HEK293 (cell line): ENCODE data around the gene TPBGL.

Experiments used
- CTCF ChIA-PET: fragments of 350-600 bp; formaldehyde crosslinking; extraction: SDS; loops from one replicate; lab custom pipeline; 2021; ENCODE audit warnings: antibody characterized with exemption; lab: Yijun Ruan, JAX
- POLR2A ChIA-PET: fragments of 300-600 bp; formaldehyde crosslinking; extraction: SDS; loops from one replicate; lab custom pipeline; 2020; ENCODE audit warnings: antibody characterized with exemption, inconsistent platforms; lab: Yijun Ruan, JAX
- H3K27ac ChIP-seq: fragments of 200-500 bp; sonication (Bioruptor generic); 2 replicates; pipeline ENCODE4 v1.5.1; 2014; ENCODE audit warnings: low read depth, low read length, control low read depth, inconsistent platforms; ENCODE audit errors: extremely low read depth
- H3K36me3 ChIP-seq, 2 experiments: fragments of 200-500 bp in 1 of 2; sonication (Bioruptor generic) in 1 of 2; 1 replicate in 1 of 2; 2 replicates in 1 of 2; pipeline ENCODE4 v1.5.1; 2014 to 2017; ENCODE audit warnings: inconsistent platforms in 2 of 2, low read length in 2 of 2; ENCODE audit not compliant: control insufficient read depth in 2 of 2, insufficient read depth in 1 of 2
- H3K4me1 ChIP-seq: fragments of 200-500 bp; sonication (Bioruptor generic); 2 replicates; pipeline ENCODE4 v1.5.1; 2014; ENCODE audit warnings: mild to moderate bottlenecking, low read length, inconsistent platforms; ENCODE audit not compliant: control insufficient read depth, insufficient read depth
- H3K4me3 ChIP-seq: 2 replicates; pipeline ENCODE4 v1.5.1; 2011; ENCODE audit warnings: low read depth, mild to moderate bottlenecking, control low read depth, low read length, moderate library complexity
- H3K9me3 ChIP-seq: fragments of 200-500 bp; sonication (Bioruptor generic); 2 replicates; pipeline ENCODE4 v1.5.1; 2014; ENCODE audit warnings: low read depth, low read length, inconsistent platforms; ENCODE audit not compliant: control insufficient read depth, insufficient read depth
- KLF7 ChIP-seq: fragments of 450-650 bp; formaldehyde crosslinking; IDR thresholded peaks from 2 replicates; pipeline ENCODE4 v1.5.1; 2016; ENCODE audit warnings: missing biosample characterization, missing genetic modification characterization, borderline replicate concordance
- MZF1 ChIP-seq: fragments of 450-650 bp; formaldehyde crosslinking; IDR thresholded peaks from 2 replicates; pipeline ENCODE4 v1.5.1; 2017; ENCODE audit warnings: missing biosample characterization, missing genetic modification characterization, borderline replicate concordance
- OSR2 ChIP-seq: fragments of 450-650 bp; formaldehyde crosslinking; IDR thresholded peaks from 2 replicates; pipeline ENCODE4 v1.5.1; 2016; ENCODE audit warnings: missing biosample characterization, missing genetic modification characterization
- SP2 ChIP-seq: fragments of 450-650 bp; formaldehyde crosslinking; IDR thresholded peaks from 2 replicates; pipeline ENCODE4 v1.5.1; 2016; ENCODE audit warnings: missing biosample characterization, missing genetic modification characterization
- SP7 ChIP-seq: fragments of 450-650 bp; formaldehyde crosslinking; IDR thresholded peaks from 2 replicates; pipeline ENCODE4 v1.5.1; 2016; ENCODE audit warnings: missing biosample characterization, missing genetic modification characterization
- TCF7L2 ChIP-seq: IDR thresholded peaks from 2 replicates; pipeline ENCODE4 v1.6.1; 2011; ENCODE audit warnings: low read depth, mild to moderate bottlenecking, inconsistent platforms, low read length, moderate library complexity, borderline replicate concordance
- ZNF114 ChIP-seq: fragments of 450-650 bp; formaldehyde crosslinking; IDR thresholded peaks from 2 replicates; pipeline ENCODE4 v1.5.0; 2017; ENCODE audit warnings: missing biosample characterization, missing genetic modification characterization
- ZNF138 ChIP-seq: fragments of 450-650 bp; formaldehyde crosslinking; IDR thresholded peaks from 2 replicates; pipeline ENCODE4 v1.5.1; 2016; ENCODE audit warnings: missing biosample characterization, missing genetic modification characterization, borderline replicate concordance
- ZNF146 ChIP-seq: fragments of 450-650 bp; formaldehyde crosslinking; IDR thresholded peaks from 2 replicates; pipeline ENCODE4 v1.5.1; 2016; ENCODE audit warnings: missing biosample characterization, missing genetic modification characterization
- ZNF214 ChIP-seq: fragments of 450-650 bp; formaldehyde crosslinking; IDR thresholded peaks from 2 replicates; pipeline ENCODE4 v1.5.1; 2017; ENCODE audit warnings: missing biosample characterization, mild to moderate bottlenecking, missing genetic modification characterization, borderline replicate concordance
- ZNF274 ChIP-seq, 2 experiments: fragments of 200-500 bp in 1 of 2; fragments of 450-650 bp in 1 of 2; sonication (Bioruptor generic) in 1 of 2; formaldehyde crosslinking in 1 of 2; IDR thresholded peaks; 2 replicates each; pipeline versions ENCODE4 v1.5.1 to v1.6.1; 2014 to 2016; ENCODE audit warnings: borderline replicate concordance in 1 of 2, inconsistent platforms in 1 of 2, low read length in 1 of 2, missing biosample characterization in 1 of 2, missing genetic modification characterization in 1 of 2
- ZNF311 ChIP-seq: fragments of 450-650 bp; formaldehyde crosslinking; IDR thresholded peaks from 2 replicates; pipeline ENCODE4 v1.5.1; 2017; ENCODE audit warnings: missing biosample characterization, missing genetic modification characterization, borderline replicate concordance
- ZNF571 ChIP-seq: fragments of 450-650 bp; formaldehyde crosslinking; IDR thresholded peaks from 2 replicates; pipeline ENCODE4 v1.5.0; 2017; ENCODE audit warnings: missing biosample characterization, missing genetic modification characterization
- ZNF585B ChIP-seq: fragments of 450-650 bp; formaldehyde crosslinking; IDR thresholded peaks from 2 replicates; pipeline ENCODE4 v1.5.1; 2016; ENCODE audit warnings: missing biosample characterization, missing genetic modification characterization
- ZNF768 ChIP-seq: fragments of 450-650 bp; formaldehyde crosslinking; IDR thresholded peaks from 2 replicates; pipeline ENCODE4 v1.5.1; 2018; ENCODE audit warnings: missing biosample characterization, mild to moderate bottlenecking, missing genetic modification characterization
- ZNF830 ChIP-seq: fragments of 450-650 bp; IDR thresholded peaks from 2 replicates; pipeline ENCODE4 v1.5.0; 2018; ENCODE audit warnings: missing biosample characterization, missing genetic modification characterization, low read depth, mild to moderate bottlenecking, moderate library complexity
- ZNF843 ChIP-seq: fragments of 450-650 bp; formaldehyde crosslinking; IDR thresholded peaks from 2 replicates; pipeline ENCODE4 v1.5.1; 2016; ENCODE audit warnings: missing biosample characterization, missing genetic modification characterization
- TF ChIP-seq, protein P1 (sequence below): fragments of 450-650 bp; formaldehyde crosslinking; IDR thresholded peaks from 2 replicates; pipeline ENCODE4 v1.5.1; 2016; ENCODE audit warnings: missing biosample characterization, missing genetic modification characterization
- TF ChIP-seq, protein P2 (sequence below): fragments of 450-650 bp; formaldehyde crosslinking; IDR thresholded peaks from 2 replicates; pipeline ENCODE4 v1.5.1; 2016; ENCODE audit warnings: missing biosample characterization, missing genetic modification characterization
- TF ChIP-seq, protein P3 (sequence below): IDR thresholded peaks from 2 replicates; pipeline ENCODE4 v1.6.1; 2011; ENCODE audit warnings: mild to moderate bottlenecking, low read depth, low read length, borderline replicate concordance
- TF ChIP-seq, protein P4 (sequence below): fragments of 450-650 bp; formaldehyde crosslinking; IDR thresholded peaks from 2 replicates; pipeline ENCODE4 v1.5.1; 2016; ENCODE audit warnings: missing biosample characterization, missing genetic modification characterization

The TPBGL gene

DNA sequence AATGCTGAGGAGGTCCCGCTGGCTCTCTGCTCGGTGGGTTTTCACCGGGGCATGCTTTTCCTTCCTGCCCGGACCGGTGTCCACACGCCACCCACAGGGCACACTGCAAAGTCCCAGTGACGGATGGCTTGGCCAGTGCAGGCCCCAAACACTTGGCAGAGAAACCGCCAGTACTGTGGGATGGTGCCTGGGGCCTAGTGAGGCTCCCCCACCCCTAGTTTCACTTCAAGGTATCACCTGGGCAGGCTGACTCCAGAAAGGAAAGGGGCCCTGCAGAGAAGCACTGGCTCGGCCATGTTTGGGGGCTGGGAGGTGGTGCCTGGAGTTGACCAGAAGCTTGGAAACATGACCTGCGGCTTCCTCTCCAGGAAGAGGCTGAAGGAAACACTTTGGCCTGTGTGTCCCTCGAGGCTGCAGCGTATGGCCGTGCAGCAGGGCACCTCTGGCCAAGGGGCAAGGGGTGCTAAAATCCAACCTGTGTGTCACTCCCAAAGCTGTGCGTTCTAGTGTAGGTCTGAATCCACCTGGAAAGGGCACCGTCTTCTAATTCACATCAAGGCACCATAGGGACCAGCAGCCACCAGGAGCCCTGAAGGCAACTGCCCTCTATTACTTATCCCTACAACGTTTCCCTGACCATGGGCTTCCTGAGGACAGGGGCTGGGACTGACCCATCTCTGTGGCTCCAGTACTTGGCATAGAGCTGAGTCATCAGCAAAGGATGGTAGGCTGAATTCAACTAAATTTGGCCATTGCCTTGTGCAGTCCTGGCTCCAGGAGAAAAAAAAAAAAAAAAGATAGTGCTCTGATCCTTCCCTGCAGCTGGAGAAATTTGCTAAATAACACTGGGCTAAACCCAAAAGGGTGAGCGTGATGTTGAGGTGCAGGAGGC lies 22.6 kb downstream of the TPBGL start:
- ChIA-PET CTCF (interaction anchor here (0.5 to 2.7 kb wide), 5 partner anchors 12 to 336 kb away, joined by 3 to 11 read pairs (median 3); no protein-coding TSS in a partner anchor), POLR2A (no interaction called here)
- Histone ChIP-seq H3K27ac (no peak overlapping the region), H3K4me3 (no peak overlapping the region), H3K4me1 (no peaks in the 10 kb centered on the region), H3K36me3 (no peaks in the 10 kb centered on the region), H3K9me3 (no peaks in the 10 kb centered on the region)
- no peak for TF ChIP-seq KLF7

DNA sequence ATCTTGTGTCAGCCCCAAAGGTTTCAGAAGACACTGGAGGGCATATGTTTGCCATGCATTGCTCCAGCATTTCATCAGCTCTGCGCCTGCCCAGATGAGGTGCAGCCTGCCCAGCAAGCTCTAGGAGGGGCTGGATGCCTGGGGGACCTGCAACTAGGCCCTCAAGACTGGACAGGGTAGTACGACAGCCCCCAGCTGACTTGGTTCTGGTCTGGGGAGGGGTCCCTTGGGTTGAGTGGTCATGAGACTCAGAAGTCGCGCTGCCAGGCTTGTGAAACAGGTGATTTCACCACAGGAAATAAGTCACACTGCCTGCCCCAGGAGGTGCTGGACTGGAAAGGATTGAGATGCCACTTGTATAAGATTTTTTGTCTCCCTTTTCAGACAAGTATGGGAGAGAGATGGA lies 23.4 kb downstream of the TPBGL start:
- no peak overlapping the region for H3K27ac ChIP-seq
- no peaks in the 10 kb centered on the region for H3K4me1 ChIP-seq
- CTCF ChIA-PET = interaction anchor here (0.5 to 1.6 kb wide), 3 partner anchors 15 to 336 kb away, joined by 3 to 5 read pairs (median 3); no protein-coding TSS in a partner anchor
- no peak for TF ChIP-seq ZNF214 (tag by site-specific recombination)
- TF ChIP-seq ZNF274 (IDR thresholded peaks at IDR 0.05; ENCODE audit: low read length) = no peak
- TF ChIP-seq ZNF274 (tag by site-specific recombination; IDR thresholded peaks at IDR 0.05; ENCODE audit: borderline replicate concordance) = no peak
- no peak for TF ChIP-seq ZNF571 (tag by site-specific recombination)
- TF ChIP-seq, protein P1, sequence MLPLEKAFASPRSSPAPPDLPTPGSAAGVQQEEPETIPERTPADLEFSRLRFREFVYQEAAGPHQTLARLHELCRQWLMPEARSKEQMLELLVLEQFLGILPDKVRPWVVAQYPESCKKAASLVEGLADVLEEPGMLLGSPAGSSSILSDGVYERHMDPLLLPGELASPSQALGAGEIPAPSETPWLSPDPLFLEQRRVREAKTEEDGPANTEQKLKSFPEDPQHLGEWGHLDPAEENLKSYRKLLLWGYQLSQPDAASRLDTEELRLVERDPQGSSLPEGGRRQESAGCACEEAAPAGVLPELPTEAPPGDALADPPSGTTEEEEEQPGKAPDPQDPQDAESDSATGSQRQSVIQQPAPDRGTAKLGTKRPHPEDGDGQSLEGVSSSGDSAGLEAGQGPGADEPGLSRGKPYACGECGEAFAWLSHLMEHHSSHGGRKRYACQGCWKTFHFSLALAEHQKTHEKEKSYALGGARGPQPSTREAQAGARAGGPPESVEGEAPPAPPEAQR (tag by site-specific recombination) = no peak
- TF ChIP-seq, protein P2, sequence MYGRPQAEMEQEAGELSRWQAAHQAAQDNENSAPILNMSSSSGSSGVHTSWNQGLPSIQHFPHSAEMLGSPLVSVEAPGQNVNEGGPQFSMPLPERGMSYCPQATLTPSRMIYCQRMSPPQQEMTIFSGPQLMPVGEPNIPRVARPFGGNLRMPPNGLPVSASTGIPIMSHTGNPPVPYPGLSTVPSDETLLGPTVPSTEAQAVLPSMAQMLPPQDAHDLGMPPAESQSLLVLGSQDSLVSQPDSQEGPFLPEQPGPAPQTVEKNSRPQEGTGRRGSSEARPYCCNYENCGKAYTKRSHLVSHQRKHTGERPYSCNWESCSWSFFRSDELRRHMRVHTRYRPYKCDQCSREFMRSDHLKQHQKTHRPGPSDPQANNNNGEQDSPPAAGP (tag by site-specific recombination) = no peak
- no peak for TF ChIP-seq ZNF830 (tag by site-specific recombination)
- TF ChIP-seq ZNF146 (tag by site-specific recombination) = no peak
- no peak for TF ChIP-seq ZNF311 (tag by site-specific recombination)
- no peak for TF ChIP-seq MZF1
- no peak for TF ChIP-seq ZNF585B (tag by site-specific recombination)
- TF ChIP-seq KLF7 = no peak
- no peak for TF ChIP-seq OSR2 (tag by site-specific recombination)
- no peak for TF ChIP-seq SP7 (tag by site-specific recombination)
- no peak for TF ChIP-seq ZNF768 (tag by site-specific recombination)
- TF ChIP-seq, all 188 proteins: peak for 0
- POLR2A ChIA-PET = no interaction called here
- H3K9me3 ChIP-seq = no peaks in the 10 kb centered on the region
- H3K4me3 ChIP-seq = no peak overlapping the region
- H3K36me3 ChIP-seq = no peaks in the 10 kb centered on the region

DNA sequence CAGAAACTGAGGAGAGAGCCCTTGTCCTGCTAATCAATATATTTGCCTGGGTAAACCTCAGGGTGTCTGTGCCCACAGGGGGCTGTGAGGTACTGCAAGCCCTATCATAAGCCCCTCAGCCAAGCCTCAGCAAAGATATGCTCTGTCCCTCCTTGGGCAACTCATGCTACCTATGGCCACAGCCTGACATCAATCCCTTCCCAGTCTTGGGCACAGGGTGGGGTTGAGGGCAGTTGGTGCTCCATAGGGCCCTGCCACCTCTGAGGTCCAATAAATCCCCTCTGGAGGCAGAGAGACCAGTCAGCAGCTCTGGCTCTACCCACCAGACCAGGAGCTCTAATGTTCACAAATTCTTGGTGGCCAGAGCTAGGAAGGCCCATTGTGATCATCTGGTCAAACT lies 23.8 kb downstream of the TPBGL start:
- CTCF ChIA-PET = interaction anchor here (0.6 to 1.6 kb wide), 2 partner anchors 16 to 93 kb away, joined by 3 to 5 read pairs; no protein-coding TSS in a partner anchor
- no peaks in the 10 kb centered on the region for H3K4me1 ChIP-seq
- POLR2A ChIA-PET = no interaction called here
- H3K4me3 ChIP-seq = no peak overlapping the region
- H3K36me3 ChIP-seq = no peaks in the 10 kb centered on the region
- H3K27ac ChIP-seq = no peak overlapping the region
- H3K9me3 ChIP-seq = no peaks in the 10 kb centered on the region
- TF ChIP-seq, protein P3, sequence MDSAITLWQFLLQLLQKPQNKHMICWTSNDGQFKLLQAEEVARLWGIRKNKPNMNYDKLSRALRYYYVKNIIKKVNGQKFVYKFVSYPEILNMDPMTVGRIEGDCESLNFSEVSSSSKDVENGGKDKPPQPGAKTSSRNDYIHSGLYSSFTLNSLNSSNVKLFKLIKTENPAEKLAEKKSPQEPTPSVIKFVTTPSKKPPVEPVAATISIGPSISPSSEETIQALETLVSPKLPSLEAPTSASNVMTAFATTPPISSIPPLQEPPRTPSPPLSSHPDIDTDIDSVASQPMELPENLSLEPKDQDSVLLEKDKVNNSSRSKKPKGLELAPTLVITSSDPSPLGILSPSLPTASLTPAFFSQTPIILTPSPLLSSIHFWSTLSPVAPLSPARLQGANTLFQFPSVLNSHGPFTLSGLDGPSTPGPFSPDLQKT = no peak
- TF ChIP-seq SP2 (no peak), ZNF843 (tag by site-specific recombination) (no peak), TCF7L2 (no peak), ZNF138 (tag by site-specific recombination) (no peak), ZNF114 (no peak), ZNF585B (tag by site-specific recombination) (no peak)
- TF ChIP-seq, protein P4, sequence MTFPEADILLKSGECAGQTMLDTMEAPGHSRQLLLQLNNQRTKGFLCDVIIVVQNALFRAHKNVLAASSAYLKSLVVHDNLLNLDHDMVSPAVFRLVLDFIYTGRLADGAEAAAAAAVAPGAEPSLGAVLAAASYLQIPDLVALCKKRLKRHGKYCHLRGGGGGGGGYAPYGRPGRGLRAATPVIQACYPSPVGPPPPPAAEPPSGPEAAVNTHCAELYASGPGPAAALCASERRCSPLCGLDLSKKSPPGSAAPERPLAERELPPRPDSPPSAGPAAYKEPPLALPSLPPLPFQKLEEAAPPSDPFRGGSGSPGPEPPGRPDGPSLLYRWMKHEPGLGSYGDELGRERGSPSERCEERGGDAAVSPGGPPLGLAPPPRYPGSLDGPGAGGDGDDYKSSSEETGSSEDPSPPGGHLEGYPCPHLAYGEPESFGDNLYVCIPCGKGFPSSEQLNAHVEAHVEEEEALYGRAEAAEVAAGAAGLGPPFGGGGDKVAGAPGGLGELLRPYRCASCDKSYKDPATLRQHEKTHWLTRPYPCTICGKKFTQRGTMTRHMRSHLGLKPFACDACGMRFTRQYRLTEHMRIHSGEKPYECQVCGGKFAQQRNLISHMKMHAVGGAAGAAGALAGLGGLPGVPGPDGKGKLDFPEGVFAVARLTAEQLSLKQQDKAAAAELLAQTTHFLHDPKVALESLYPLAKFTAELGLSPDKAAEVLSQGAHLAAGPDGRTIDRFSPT (tag by site-specific recombination) = no peak
